K562 (cell line): ENCODE data around the gene EMD. TPM values are rescaled to one million over a fixed set of nuclear protein-coding genes. Genes with fewer than 3 reads are reported as not detected.

ENCODE experiments used
- ADNP ChIP-seq: fragments of 200-800 bp; sonication (Bioruptor generic); IDR thresholded peaks from 2 replicates; pipeline ENCODE4 v1.6.1; 2016; ENCODE audit warnings: missing genetic modification characterization, missing compliant biosample characterization
- CREBBP ChIP-seq: IDR thresholded peaks from one replicate; pipeline ENCODE4 v1.6.1; 2012; ENCODE audit warnings: low read depth, mild to moderate bottlenecking, control low read depth, inconsistent platforms, low read length
- E2F5 ChIP-seq: sonication (generic); formaldehyde crosslinking; IDR thresholded peaks from 2 replicates; pipeline ENCODE4 v1.8.0; 2022; ENCODE audit warnings: mild to moderate bottlenecking, missing genetic modification reagents
- FOXO4 ChIP-seq: fragments of 450-650 bp; formaldehyde crosslinking; IDR thresholded peaks from 2 replicates; pipeline ENCODE4 v1.4.0; 2020; ENCODE audit warnings: mild to moderate bottlenecking, moderate library complexity
- HIVEP1 ChIP-seq: fragments of 250-450 bp; sonication (Bioruptor Pico); IDR thresholded peaks from 2 replicates; pipeline ENCODE4 v1.4.0; 2020; ENCODE audit warnings: mild to moderate bottlenecking
- HLTF ChIP-seq: fragments of 450-650 bp; IDR thresholded peaks from 2 replicates; pipeline ENCODE4 v1.6.1; 2016
- KDM2B ChIP-seq: fragments of 250-450 bp; sonication (Bioruptor Pico); IDR thresholded peaks from 2 replicates; pipeline ENCODE4 v1.8.0; 2021; ENCODE audit warnings: mild to moderate bottlenecking, moderate library complexity
- MAX ChIP-seq: sonication (generic); formaldehyde crosslinking; IDR thresholded peaks from 2 replicates; pipeline ENCODE4 v1.9.0; 2022; ENCODE audit warnings: mild to moderate bottlenecking, missing genetic modification reagents
- MXI1 ChIP-seq: IDR thresholded peaks from 2 replicates; pipeline ENCODE4 v1.6.1; 2011; ENCODE audit warnings: low read depth, mild to moderate bottlenecking, improper control_type of control experiment, low read length
- NFYB ChIP-seq: IDR thresholded peaks from 2 replicates; pipeline ENCODE4 v1.6.1; 2011; ENCODE audit warnings: mild to moderate bottlenecking, moderate library complexity; ENCODE audit not compliant: insufficient read length; ENCODE audit errors: extremely low read depth
- RBM22 ChIP-seq: fragments of 200-400 bp; formaldehyde crosslinking; IDR thresholded peaks from 2 replicates; pipeline ENCODE4 v1.6.1; 2018; ENCODE audit warnings: low read length, low read depth; ENCODE audit not compliant: poor library complexity, severe bottlenecking
- SAFB ChIP-seq: fragments of 200-400 bp; formaldehyde crosslinking; IDR thresholded peaks from 2 replicates; pipeline ENCODE4 v1.6.1; 2017; ENCODE audit warnings: low read depth, low read length, borderline replicate concordance
- SAFB2 ChIP-seq: fragments of 200-400 bp; formaldehyde crosslinking; IDR thresholded peaks from 2 replicates; pipeline ENCODE4 v1.6.1; 2018; ENCODE audit warnings: borderline replicate concordance, low read length, low read depth, moderate library complexity; ENCODE audit not compliant: severe bottlenecking
- SMARCA5 ChIP-seq: fragments of 450-650 bp; IDR thresholded peaks from 2 replicates; pipeline ENCODE4 v1.6.1; 2016
- SOX6 ChIP-seq: fragments of 450-650 bp; IDR thresholded peaks from 2 replicates; pipeline ENCODE4 v1.6.1; 2014; ENCODE audit warnings: mild to moderate bottlenecking
- TSC22D4 ChIP-seq: fragments of 450-650 bp; IDR thresholded peaks from 2 replicates; pipeline ENCODE4 v1.6.1; 2016; ENCODE audit warnings: missing genetic modification characterization, missing biosample characterization, control low read depth
- YBX1 ChIP-seq: fragments of 450-650 bp; IDR thresholded peaks from 2 replicates; pipeline ENCODE4 v1.7.1; 2016; ENCODE audit warnings: mild to moderate bottlenecking
- ZBTB33 ChIP-seq: sonication (generic); formaldehyde crosslinking; IDR thresholded peaks from 2 replicates; pipeline ENCODE4 v1.8.1; 2023; ENCODE audit warnings: mild to moderate bottlenecking, missing genetic modification reagents
- ZFP1 ChIP-seq: fragments of 450-650 bp; formaldehyde crosslinking; IDR thresholded peaks from 2 replicates; pipeline ENCODE4 v1.4.0; 2020; ENCODE audit warnings: mild to moderate bottlenecking, mixed read lengths
- ZFP30 ChIP-seq: fragments of 250-450 bp; sonication (Bioruptor Pico); IDR thresholded peaks from 2 replicates; pipeline ENCODE4 v1.8.0; 2022; ENCODE audit warnings: moderate library complexity, mild to moderate bottlenecking, inconsistent platforms, borderline replicate concordance
- ZNF3 ChIP-seq: fragments of 250-450 bp; sonication (Bioruptor Pico); IDR thresholded peaks from 2 replicates; pipeline ENCODE4 v1.5.0; 2021; ENCODE audit warnings: mild to moderate bottlenecking, moderate library complexity
- ZNF316 ChIP-seq: fragments of 450-650 bp; IDR thresholded peaks from 2 replicates; pipeline ENCODE4 v1.6.1; 2016
- polyA plus RNA-seq, 8 experiments: library from polyadenylated mRNA; depleted of rRNA in 4 of 8; stranded (reverse) in 5 of 8; unstranded in 3 of 8; fragments of >200 nt; fragmentation: Nextera tagmentation in 2 of 8; fragmentation: Illumina TruSeq in 1 of 8; extraction: Ambion mirVana in 2 of 8; extraction: Trizol in 1 of 8; gene quantifications; 2 replicates each; pipeline versions ENCODE4 v1.2.1 to v1.2.3, GENCODE V29; 2011 to 2014; ENCODE audit warnings: inconsistent platforms in 1 of 8, missing spikeins in 1 of 8
- total RNA-seq, 7 experiments: library from RNA; depleted of rRNA in 6 of 7; stranded (reverse); fragments of >200 nt in 6 of 7; fragmentation: Illumina TruSeq in 2 of 7; extraction: Trizol in 2 of 7; gene quantifications; 2 replicates each; pipeline versions ENCODE4 v1.2.1 to v1.2.3, GENCODE V29; 2011 to 2021; ENCODE audit warnings: low replicate concordance in 1 of 7

Gene EMD
- total and polyA plus RNA-seq, 9 of the 15 experiments (the other 6 are each of a cell fraction or from before 2014, with no cell fraction given): 2.3 to 206 (median 61.9) TPM

- TF ChIP-seq SAFB (no peak), ZFP1 (CRISPR knock-in tag) (no peak), ADNP (no peak), ZNF316 (no peak), FOXO4 (CRISPR knock-in tag) (peak; percentile 88; the same call in 1 of the 2 replicates), SAFB2 (no peak), CREBBP (no peak), ZBTB33 (CRISPR knock-in tag) (no peak), KDM2B (CRISPR knock-in tag) (no peak), MXI1 (peak; percentile 10; the same call in 1 of the 2 replicates), HIVEP1 (no peak), YBX1 (no peak), ZFP30 (CRISPR knock-in tag) (no peak), HLTF (no peak), MAX (CRISPR knock-in tag) (peak; percentile 56), RBM22 (peak; percentile 33), NFYB (no peak), E2F5 (peak; percentile 36; the same call in 1 of the 2 replicates), ZNF3 (CRISPR knock-in tag) (no peak), SOX6 (no peak), TSC22D4 (no peak), SMARCA5 (no peak)
These were observed 22.1 kb downstream of the EMD start (continued) for GRCh38 chrX:154401045-154401799.
